ENCODE measurements around the gene SLC25A51.

SLC25A51 gene

GRCh38 chr9:37903647-37904444 is at the start of gene SLC25A51:
Gene SLC25A51 (minus strand): TSS chr9:37904127. CDS start chr9:37888550, 15,577 bp downstream.
- peak; percentile 95 to 98 (median 96) for DNase-seq

GRCh38 chr9:37953206-37953774 is 49.4 kb upstream of the SLC25A51 start:
- no peak for DNase-seq

GRCh38 chr9:37952731-37953130 is 48.8 kb upstream of the SLC25A51 start:
- DNase-seq, result peak in 1 of 3 donors; percentile 14

DNA sequence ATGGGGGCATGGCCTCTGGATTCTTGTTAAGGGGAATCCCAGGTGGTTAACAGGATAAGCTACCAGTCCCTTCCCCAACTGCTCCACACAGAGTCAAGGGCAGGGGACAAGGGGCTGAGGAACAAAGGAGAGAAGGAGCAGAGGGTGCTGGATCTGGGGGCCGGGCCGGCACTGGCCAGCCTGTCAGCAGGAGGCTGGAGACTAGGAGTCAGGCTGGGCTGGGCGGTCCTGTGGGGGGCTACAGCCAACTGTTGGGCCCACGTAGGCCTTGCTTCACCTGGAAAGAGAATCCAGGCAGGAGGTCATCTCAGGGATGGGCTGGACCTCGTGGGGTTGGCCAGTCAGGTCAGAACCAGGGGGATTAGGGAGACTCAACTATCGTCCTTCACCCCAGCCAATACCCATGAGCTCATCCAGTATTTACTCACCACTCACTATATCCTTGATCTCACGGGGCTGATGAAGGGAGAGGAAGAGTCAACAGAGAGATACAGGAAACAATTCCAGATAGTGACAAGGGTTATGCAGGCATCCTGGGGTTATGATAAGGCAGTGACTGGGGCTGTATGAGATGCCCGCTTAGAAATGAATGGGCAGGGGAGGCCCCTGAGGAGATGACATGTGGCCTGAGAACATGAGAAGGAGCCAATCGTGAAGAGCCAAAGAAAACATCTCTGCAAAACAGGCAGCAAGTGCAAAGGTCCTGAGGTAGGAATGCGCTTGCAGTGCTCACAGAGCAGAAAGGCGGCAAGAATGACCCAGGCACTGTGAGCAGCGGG is 47.9 kb upstream of the SLC25A51 start:
- DNase-seq, result no peak

- DNase-seq, result no peak
These were observed 46.6 kb upstream of the SLC25A51 start for GRCh38 chr9:37950561-37950960.

DNA sequence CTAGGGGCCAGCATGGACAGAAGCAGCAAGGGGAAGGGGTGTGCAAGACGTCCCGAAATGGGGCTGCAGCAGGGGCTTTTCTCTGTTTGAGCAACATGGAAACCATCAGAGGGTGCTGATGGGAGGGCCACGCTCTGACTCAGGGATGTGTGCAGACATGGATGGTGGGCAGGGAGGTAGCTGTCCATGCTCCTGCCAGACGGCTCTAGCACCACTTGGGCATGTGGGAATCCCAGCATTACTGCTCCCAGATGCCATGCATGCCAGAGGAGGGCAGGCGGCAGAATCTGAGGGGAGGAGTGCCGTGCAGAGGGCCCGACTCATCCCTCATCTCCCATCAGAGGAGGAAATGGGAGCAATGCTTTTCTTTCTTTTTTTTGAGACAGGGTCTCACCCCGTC is 45.6 kb upstream of the SLC25A51 start:
- no peak for DNase-seq

- DNase-seq, result no peak
These were observed 44.6 kb upstream of the SLC25A51 start for GRCh38 chr9:37948417-37948980.

DNA sequence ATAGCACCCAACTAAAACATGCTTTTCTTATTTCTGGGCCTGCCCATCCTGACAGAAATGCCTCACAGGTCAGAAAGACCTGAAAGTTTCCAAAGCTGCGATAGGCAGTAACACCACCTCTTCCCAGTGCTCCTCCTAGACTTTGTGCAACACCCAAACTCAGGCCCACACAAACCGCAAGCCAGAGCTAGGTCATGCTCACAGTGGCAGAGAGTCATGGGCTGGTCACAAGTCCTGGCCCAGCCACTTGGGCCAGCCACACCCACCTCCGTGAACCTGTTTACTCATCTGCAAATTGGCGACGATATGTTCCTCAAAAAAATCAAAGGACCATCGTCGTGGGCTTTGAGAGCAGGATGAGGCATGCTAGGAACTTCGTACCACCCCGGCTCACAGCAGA is 44.0 kb upstream of the SLC25A51 start:
- DNase-seq, result peak; percentile 49 to 57 (median 55)

DNA sequence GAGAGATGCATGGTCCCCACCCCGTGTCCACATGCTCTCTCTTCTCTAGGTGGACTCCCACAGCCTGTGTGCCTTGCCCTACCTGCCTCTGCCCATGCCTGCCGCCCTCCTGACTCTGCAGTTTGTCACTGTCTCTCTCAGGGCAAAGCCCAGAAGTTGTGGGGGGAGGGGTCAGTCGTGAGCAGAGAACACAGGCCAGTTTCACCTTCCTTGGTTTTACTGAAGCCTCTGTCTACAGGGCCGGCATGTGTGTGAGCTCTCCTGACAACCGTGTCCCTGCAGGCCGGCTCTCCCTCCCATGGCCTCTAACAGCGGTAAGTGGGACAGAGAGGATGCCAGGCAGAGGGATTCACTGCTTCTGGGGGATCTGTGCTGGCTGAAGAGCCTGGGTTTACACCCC is 43.5 kb upstream of the SLC25A51 start:
- DNase-seq, result no peak

GRCh38 chr9:37946971-37947370 is 43.0 kb upstream of the SLC25A51 start:
- DNase-seq, result no peak

DNA sequence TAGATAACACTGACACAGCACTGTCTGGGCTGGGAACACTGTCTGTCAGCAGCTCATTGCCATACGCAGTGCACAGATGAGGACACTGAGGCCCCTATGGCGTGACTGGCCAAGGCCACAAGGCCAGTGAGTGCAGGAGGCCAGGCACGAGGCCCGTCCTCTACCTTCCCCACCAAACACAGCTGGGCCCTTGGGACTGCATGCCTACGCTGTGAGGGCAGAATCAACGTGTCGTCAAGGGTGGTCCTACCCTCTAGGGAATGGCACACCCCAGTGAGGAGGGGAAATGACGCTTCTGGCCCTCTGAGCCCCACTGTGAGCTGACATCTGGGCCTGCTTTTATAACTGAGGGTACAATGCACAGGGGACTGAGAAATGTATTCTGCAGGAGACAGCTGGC is 42.1 kb upstream of the SLC25A51 start:
- no peak for DNase-seq

GRCh38 chr9:37944671-37945481 is 40.9 kb upstream of the SLC25A51 start:
- no peak for DNase-seq

DNA sequence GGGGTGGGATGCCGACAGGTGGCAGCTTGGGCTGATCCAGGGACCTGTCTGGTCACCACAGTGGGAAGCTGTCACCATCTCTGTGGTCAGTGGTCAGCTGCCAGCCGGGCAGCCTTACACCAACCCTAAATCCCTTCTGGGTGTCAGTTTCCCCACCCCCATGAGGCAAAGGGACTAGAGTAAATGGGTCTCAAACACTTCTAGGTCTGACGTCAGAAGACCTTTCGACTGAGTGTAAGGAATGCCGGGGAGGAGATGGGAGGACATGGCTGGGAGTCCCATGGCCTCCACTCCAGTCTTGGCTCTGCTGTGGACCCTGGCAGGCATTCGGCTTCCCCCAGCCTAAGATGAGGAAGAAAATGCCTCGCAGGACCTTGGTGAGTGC is 40.3 kb upstream of the SLC25A51 start:
- DNase-seq, result no peak

DNA sequence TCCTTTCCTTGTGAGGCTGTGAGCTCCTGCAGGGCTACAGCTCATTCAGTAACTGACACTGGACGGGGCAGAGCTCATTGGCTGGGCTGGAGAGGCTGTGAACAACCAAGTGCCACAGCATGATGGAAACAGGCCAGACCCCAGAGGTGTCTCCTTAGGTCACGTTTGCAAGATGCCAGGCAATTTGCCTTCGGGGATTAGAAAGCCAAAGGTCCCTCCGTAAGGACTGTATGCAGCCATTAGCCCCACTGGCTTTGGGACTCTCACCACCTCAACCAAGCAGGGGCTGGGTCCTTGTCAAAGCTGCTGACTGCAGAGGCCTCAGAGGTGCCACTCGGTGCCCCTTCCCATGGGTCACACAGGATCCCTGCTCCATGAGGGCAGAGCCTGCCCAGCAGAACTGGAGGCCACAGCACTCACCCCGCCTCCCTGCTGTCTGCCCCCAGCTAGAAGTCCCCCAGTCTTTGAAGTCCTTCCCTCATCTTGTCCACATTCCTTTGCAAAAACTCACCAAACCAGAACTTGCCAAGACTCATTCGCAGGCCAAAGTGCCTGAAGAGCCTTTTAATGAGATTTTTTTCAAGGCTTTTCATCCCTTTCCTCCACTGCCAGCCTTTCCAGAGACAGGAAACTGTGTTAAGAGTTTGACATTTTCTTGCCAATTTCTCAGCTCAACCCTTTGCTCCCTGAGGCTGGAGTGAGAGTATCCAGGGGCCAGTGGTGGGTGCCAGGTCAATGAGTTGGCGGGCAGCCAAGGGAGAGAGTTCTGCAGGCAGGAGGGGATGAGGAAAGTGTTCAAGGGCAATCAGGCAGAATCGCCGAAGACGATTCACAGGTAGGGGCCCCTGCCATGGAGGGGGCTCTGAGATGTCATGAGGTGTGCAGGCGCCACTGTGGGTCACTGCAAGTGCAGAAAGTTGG is 39.7 kb upstream of the SLC25A51 start:
- no peak for DNase-seq

DNA sequence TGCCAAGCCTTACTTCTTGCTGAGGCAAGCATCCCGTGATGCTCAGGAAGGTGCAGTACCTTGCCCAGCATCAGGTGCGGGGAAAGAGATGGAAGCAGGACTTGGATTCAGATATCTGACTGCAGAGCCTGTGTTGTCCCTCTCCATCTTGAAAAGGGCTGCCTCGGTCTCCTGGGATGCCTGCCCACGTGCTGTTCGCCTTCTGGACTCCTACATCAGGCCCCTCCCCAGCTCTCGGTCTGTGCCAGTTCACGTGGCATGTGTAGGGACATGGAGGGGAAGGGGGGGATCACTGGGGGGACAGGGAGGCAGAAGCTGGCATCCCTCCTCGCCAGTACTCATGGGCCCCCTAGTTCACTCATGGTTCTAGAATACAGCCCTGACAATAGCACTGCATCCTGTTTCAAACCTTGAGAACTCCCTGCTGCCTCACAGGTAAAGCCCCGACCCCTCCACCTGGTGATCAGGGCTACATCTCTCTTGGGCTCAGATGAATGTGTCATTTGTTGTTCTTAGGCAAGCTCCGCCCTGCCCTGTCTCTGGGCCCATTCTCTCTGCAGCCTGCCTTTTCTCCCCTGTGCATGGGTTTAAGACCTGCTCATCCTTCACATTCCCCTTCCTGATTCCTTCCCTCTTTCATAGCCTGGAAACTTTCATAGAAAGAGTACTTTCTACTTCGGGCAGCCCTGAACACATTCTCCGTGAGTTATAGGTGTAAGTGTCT is 38.9 kb upstream of the SLC25A51 start:
- DNase-seq, result no peak

DNA sequence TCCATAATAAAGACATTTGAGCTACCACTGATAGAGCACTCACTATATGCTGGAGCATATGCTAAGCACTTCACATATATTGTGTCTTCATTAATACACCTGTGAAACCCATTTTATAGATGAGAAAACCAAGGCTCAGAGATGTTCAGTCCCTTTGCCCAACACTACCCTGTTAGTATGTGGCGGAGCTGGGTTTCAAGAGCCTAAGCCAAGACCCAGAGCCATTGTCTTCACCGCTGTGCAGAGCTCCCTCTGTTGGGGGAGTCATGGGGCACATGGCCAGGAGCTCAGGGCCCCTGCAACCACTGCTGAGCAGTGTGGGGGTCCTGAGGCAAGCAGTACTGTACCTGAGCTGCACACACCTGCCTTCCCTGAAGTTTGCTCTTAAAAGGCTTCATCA is 37.3 kb upstream of the SLC25A51 start:
- DNase-seq, result no peak

DNA sequence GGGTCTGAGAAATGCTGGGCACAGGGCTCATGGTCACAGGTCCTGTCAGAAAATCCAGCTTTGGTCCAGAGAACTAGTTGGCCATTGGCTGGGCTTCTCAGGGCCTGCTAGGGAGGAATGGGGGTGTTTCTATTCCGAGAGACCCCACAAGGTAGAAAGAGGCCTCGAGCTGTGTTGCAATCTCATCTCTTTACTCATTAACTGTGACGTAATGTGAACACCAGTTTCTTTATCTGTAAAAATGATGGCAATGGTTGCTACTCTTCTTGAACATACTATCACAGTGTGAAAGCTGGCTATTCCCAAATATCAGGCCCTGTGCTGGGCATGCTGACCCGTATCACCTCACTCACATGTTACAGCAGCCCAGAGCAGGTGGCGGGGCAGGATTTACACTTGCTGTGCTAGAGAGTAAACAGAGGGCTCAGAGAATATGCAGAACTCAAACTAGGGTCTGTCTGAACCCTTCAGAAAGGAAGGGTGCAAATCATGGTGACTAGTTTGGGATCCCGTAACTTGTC is 35.7 kb upstream of the SLC25A51 start:
- no peak for DNase-seq

GRCh38 chr9:37938121-37938891 is 34.4 kb upstream of the SLC25A51 start:
- no peak for DNase-seq

- DNase-seq, result no peak
These were observed 33.4 kb upstream of the SLC25A51 start for GRCh38 chr9:37937366-37937765.

- DNase-seq, result no peak
These were observed 33.0 kb upstream of the SLC25A51 start for GRCh38 chr9:37936965-37937364.

Data from suppressor macrophage treated with lipopolysaccharide for 1 hour (primary cell).